ENCODE data around the gene GTF3C1. TPM values are rescaled to one million over a fixed set of nuclear protein-coding genes. Genes with fewer than 3 reads are reported as not detected.

Gene GTF3C1
- total RNA-seq, 1 donor from 2014 or later: 69.2 TPM

- Mint-ChIP-seq H3K27ac (ENCODE audit: unreplicated experiment) (no peak overlapping the region), H3K4me1 (ENCODE audit: low read depth) (peaks cover 30% of the 10 kb centered on the region), H3K4me3 (ENCODE audit: unreplicated experiment) (no peak overlapping the region), H3K9me3 (ENCODE audit: low read depth) (no peaks in the 10 kb centered on the region), H3K27me3 (ENCODE audit: low read depth) (no peaks in the 10 kb centered on the region), H3K36me3 (ENCODE audit: low read depth) (peaks cover 51% of the 10 kb centered on the region)
- no peak for TF ChIP-seq CTCF (IDR thresholded peaks at IDR 0.05)
- DNase-seq (ENCODE audit: low spot score): no peak
Observed at GRCh38 chr16:27528294-27528693, 21.4 kb downstream of the GTF3C1 start.

- Mint-ChIP-seq H3K4me3 (ENCODE audit: unreplicated experiment) (no peak overlapping the region), H3K27me3 (ENCODE audit: low read depth) (no peaks in the 10 kb centered on the region), H3K27ac (ENCODE audit: unreplicated experiment) (no peak overlapping the region), H3K36me3 (ENCODE audit: low read depth) (peaks cover 51% of the 10 kb centered on the region), H3K9me3 (ENCODE audit: low read depth) (no peaks in the 10 kb centered on the region), H3K4me1 (ENCODE audit: low read depth) (peaks cover 32% of the 10 kb centered on the region)
- TF ChIP-seq CTCF (IDR thresholded peaks at IDR 0.05): no peak
- no peak for DNase-seq (ENCODE audit: low spot score)
Observed at GRCh38 chr16:27526180-27526579, 23.5 kb downstream of the GTF3C1 start.

- peaks cover 33% of the 10 kb centered on the region for H3K36me3 Mint-ChIP-seq (ENCODE audit: low read depth)
- no peaks in the 10 kb centered on the region for H3K9me3 Mint-ChIP-seq (ENCODE audit: low read depth)
- H3K27me3 Mint-ChIP-seq (ENCODE audit: low read depth): no peaks in the 10 kb centered on the region
- H3K4me1 Mint-ChIP-seq (ENCODE audit: low read depth): peaks cover 8% of the 10 kb centered on the region
- no peak for DNase-seq (ENCODE audit: low spot score)
- H3K4me3 Mint-ChIP-seq (ENCODE audit: unreplicated experiment): no peak overlapping the region
- TF ChIP-seq CTCF (IDR thresholded peaks at IDR 0.05): no peak
- peak overlapping the region; percentile 68 for H3K27ac Mint-ChIP-seq (ENCODE audit: unreplicated experiment)
Observed at GRCh38 chr16:27522173-27522707, 27.5 kb downstream of the GTF3C1 start.

- Mint-ChIP-seq H3K36me3 (ENCODE audit: low read depth) (peaks cover 30% of the 10 kb centered on the region), H3K27ac (ENCODE audit: unreplicated experiment) (peak overlapping the region; percentile 74), H3K4me1 (ENCODE audit: low read depth) (peaks cover 8% of the 10 kb centered on the region), H3K9me3 (ENCODE audit: low read depth) (no peaks in the 10 kb centered on the region), H3K27me3 (ENCODE audit: low read depth) (no peaks in the 10 kb centered on the region), H3K4me3 (ENCODE audit: unreplicated experiment) (no peak overlapping the region)
- no peak for TF ChIP-seq CTCF (IDR thresholded peaks at IDR 0.05)
- DNase-seq (ENCODE audit: low spot score): no peak
Observed at GRCh38 chr16:27520982-27521673, 28.6 kb downstream of the GTF3C1 start.

- Mint-ChIP-seq H3K36me3 (ENCODE audit: low read depth) (peaks cover 28% of the 10 kb centered on the region), H3K27me3 (ENCODE audit: low read depth) (no peaks in the 10 kb centered on the region)
Observed at GRCh38 chr16:27518226-27518625, 31.5 kb downstream of the GTF3C1 start.

More at GRCh38 chr16:27518226-27518625, 31.5 kb downstream of the GTF3C1 start:
- Mint-ChIP-seq H3K4me3 (ENCODE audit: unreplicated experiment) (no peak overlapping the region), H3K9me3 (ENCODE audit: low read depth) (no peaks in the 10 kb centered on the region), H3K4me1 (ENCODE audit: low read depth) (peaks cover 8% of the 10 kb centered on the region), H3K27ac (ENCODE audit: unreplicated experiment) (no peak overlapping the region)
- TF ChIP-seq CTCF (IDR thresholded peaks at IDR 0.05): no peak
- DNase-seq (ENCODE audit: low spot score): no peak

Measured in chondrocyte (in vitro differentiated cells).